Adrenal gland (tissue), 12 donors: Measurements from ENCODE around the gene AGFG1. TPM values are rescaled to one million over a fixed set of nuclear protein-coding genes. Genes with fewer than 3 reads are reported as not detected.
A peak's percentile ranks its signal among the peaks of the same experiment; 100 is the strongest.

Experiments
- DNase-seq, 7 donors: peaks; one replicate each; pipeline ENCODE4 v3.0.0-alpha.2; 2019 to 2020
- H3K27ac ChIP-seq, 5 donors: fragments of 200-600 bp; sonication (generic) in 4 of 5; 1 replicate in 3 of 5; 2 replicates in 2 of 5; pipeline versions ENCODE4 v1.5.1 to v1.8.0; 2016 to 2020; ENCODE audit warnings: mild to moderate bottlenecking in 1 of 5
- H3K27me3 ChIP-seq: fragments of 200-600 bp; 2 replicates; pipeline ENCODE4 v1.8.0; 2021
- H3K36me3 ChIP-seq, 2 donors: fragments of 200-600 bp; replicated peaks in 1 of 2; 1 replicate in 1 of 2; 2 replicates in 1 of 2; pipeline versions ENCODE4 v1.5.1 to v1.8.0; 2018 to 2022
- H3K4me1 ChIP-seq, 2 donors: fragments of 200-600 bp; replicated peaks in 1 of 2; 1 replicate in 1 of 2; 2 replicates in 1 of 2; pipeline versions ENCODE4 v1.5.1 to v1.8.0; 2018 to 2021
- H3K4me3 ChIP-seq, 4 donors: fragments of 200-600 bp; sonication (generic) in 3 of 4; one replicate each; pipeline ENCODE4 v1.5.1; 2016 to 2018
- H3K9me3 ChIP-seq, 3 donors: fragments of 200-600 bp; sonication (generic) in 1 of 3; replicated peaks in 1 of 3; 1 replicate in 2 of 3; 2 replicates in 1 of 3; pipeline versions ENCODE4 v1.5.1 to v1.8.0; 2016 to 2021
- POLR2A ChIP-seq, 2 donors: fragments of 450-650 bp; IDR thresholded peaks; one replicate each; pipeline ENCODE4 v1.6.1; 2017; ENCODE audit warnings: antibody characterized with exemption in 2 of 2, mild to moderate bottlenecking in 2 of 2, moderate library complexity in 1 of 2
- WGBS, 4 donors: extraction: QIAGEN DNeasy Blood & Tissue Kit in 2 of 4; methylation state at CpG; one replicate each; pipeline versions ENCODE4 v1.1.5 to v1.1.7; 2013 to 2017; 5-methylcytosine and 5-hydroxymethylcytosine counted together
- intact Hi-C, 2 donors: fragments of 100-400 bp; cut with DNase I; formaldehyde crosslinking; loops; one replicate each; pipeline versions ENCODE4 v1.14.1 to v1.15.0; 2022 to 2023
- polyA plus RNA-seq, 3 donors: library from polyadenylated mRNA; stranded (reverse); fragments of 200-250 nt in 2 of 3; fragments of 350-450 nt in 1 of 3; fragmentation: Illumina TruSeq in 1 of 3; extraction: RNeasy Lipid Tissue Mini Kit (QIAGEN cat#74804) in 1 of 3; gene quantifications; one replicate each; pipeline ENCODE4 v1.2.3, GENCODE V29; 2013 to 2014
- total RNA-seq, 9 donors: library from RNA; depleted of rRNA in 4 of 9; stranded (reverse); fragments of >200 nt in 4 of 9; fragments of 120-200 nt in 1 of 9; fragmentation: NEBNext Ultra II Directional in 1 of 9; extraction: Animal tissue kit (Norgen Biotek cat#: 25700) in 1 of 9; gene quantifications; one replicate each; pipeline versions ENCODE4 v1.1.0 to v1.2.4, GENCODE V29; 2013 to 2023
- TF ChIP-seq, protein P1 (sequence below), 6 experiments: fragments of 450-650 bp in 4 of 6; fragments of 200-600 bp in 2 of 6; sonication (generic) in 1 of 6; IDR thresholded peaks; 1 replicate in 5 of 6; 2 replicates in 1 of 6; pipeline versions ENCODE4 v1.5.1 to v1.8.0; 2016 to 2021; ENCODE audit warnings: antibody characterized with exemption in 6 of 6, mild to moderate bottlenecking in 2 of 6, moderate library complexity in 1 of 6
- donor health status: healthy with polysubstance abuse.
- donor health status: Bipolar disorder and iron deficiency.
- donor health status: DM: yes; HTN: yes; CAD: no.
- donor health status: DM: no; HTN: no; CAD: no.
- donor health status: DM: no; HTN: no; CAD: no.
- donor health status: DM: yes; HTN: yes; CAD: no.

Gene AGFG1
- total and polyA plus RNA-seq, 12 donors, result 13.5 to 117 (median 64.7) TPM

DNA sequence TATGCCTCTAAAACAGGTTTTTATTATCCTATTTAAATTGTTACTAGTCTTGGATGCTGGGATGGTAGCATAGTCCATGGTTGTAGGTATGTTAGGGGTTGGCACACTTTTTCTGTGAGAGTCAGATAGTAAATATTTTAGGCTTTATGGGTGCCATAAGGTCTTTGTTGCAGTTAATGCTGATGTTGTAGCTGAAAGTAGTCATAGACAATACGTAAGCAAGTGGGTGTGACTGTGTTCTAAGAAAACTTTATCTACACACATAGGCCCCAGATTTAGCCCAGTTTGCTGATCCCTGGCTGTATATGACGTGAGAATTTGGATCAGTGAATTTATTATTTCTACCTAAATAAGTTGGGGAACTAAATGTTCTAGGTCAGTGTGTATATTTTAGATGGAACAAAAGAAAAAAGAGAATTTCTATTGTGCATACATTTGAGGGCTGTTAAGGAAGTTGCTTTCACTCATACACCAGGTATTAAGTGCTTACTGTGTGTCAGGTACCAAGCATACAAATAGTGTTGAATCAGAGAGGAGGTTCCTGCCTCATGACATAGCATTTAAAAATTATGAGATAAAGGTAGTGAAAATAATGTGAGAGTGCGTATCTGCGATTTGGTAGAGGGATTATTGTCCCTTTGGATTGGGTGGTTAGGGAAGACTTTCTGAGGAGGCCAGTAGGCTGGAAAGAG lies 39.4 kb downstream of the AGFG1 start:
- H3K27me3 ChIP-seq, result no peaks in the 10 kb centered on the region
- WGBS, 4 donors, result 86 to 94% (median 90%) methylated on average over 4 of the region's 4 CpGs
- no peaks in the 10 kb centered on the region for H3K36me3 ChIP-seq
- H3K27ac ChIP-seq, result no peak overlapping the region
- no peak for DNase-seq
- H3K9me3 ChIP-seq, result no peaks in the 10 kb centered on the region
- TF ChIP-seq, protein P1, sequence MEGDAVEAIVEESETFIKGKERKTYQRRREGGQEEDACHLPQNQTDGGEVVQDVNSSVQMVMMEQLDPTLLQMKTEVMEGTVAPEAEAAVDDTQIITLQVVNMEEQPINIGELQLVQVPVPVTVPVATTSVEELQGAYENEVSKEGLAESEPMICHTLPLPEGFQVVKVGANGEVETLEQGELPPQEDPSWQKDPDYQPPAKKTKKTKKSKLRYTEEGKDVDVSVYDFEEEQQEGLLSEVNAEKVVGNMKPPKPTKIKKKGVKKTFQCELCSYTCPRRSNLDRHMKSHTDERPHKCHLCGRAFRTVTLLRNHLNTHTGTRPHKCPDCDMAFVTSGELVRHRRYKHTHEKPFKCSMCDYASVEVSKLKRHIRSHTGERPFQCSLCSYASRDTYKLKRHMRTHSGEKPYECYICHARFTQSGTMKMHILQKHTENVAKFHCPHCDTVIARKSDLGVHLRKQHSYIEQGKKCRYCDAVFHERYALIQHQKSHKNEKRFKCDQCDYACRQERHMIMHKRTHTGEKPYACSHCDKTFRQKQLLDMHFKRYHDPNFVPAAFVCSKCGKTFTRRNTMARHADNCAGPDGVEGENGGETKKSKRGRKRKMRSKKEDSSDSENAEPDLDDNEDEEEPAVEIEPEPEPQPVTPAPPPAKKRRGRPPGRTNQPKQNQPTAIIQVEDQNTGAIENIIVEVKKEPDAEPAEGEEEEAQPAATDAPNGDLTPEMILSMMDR (IDR thresholded peaks at IDR 0.05), result no peak
- TF ChIP-seq POLR2A (IDR thresholded peaks at IDR 0.05), result no peak
- intact Hi-C loops, result no loop called here
- no peak overlapping the region for H3K4me3 ChIP-seq
- H3K4me1 ChIP-seq, result peaks cover 28 to 78% of the 10 kb centered on the region in 2 donors

DNA sequence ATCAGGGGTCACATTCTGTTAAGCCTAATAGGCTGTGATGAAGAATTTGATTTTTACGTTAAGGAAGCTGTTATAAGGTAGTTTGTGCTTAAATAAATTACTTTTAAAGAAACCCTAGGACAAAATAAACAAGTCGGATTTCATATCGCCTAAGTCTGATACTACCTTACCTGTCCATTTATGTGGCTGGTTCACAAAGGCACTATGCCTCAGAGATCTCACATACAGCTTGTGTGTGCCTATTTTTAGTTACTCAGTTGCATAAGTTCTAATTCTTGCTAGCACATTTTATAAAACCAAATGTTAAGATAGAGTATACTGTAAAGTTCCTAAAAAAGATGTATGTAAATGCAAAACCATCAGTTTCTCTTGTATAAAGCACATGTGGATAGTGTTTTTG lies 40.0 kb downstream of the AGFG1 start:
- Histone ChIP-seq H3K27ac (no peak overlapping the region), H3K9me3 (no peaks in the 10 kb centered on the region), H3K4me1 (peaks cover 28 to 78% of the 10 kb centered on the region in 2 donors), H3K4me3 (no peak overlapping the region), H3K36me3 (no peaks in the 10 kb centered on the region), H3K27me3 (no peaks in the 10 kb centered on the region)
- DNase-seq, result no peak
- TF ChIP-seq, protein P1 (IDR thresholded peaks at IDR 0.05), result no peak
- no peak for TF ChIP-seq POLR2A (IDR thresholded peaks at IDR 0.05)
- WGBS, 4 donors, result 75 to 86% (median 82%) methylated on average over 3 of the region's 3 CpGs
- intact Hi-C loops, result no loop called here

DNA sequence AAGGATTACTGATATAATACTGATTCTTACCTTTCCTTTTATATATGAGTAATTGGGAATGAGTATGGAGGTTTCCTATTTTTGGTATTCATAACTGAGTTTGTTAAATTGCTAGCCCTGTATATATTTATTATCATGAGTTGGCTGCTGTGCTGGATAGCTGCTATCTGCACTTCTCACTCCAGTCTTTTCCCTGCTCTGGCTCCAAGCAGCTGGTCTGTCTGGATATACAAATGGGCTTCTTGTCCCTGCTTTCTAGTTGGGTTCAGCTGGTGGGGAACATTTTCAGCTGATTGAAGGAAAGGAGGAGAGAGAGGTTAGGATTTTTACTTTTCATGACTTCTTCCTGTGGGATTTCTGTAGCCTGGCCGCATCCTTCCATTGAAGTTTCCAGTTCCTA lies 41.2 kb downstream of the AGFG1 start:
- Histone ChIP-seq H3K4me1 (peaks cover 26 to 84% of the 10 kb centered on the region in 2 donors), H3K36me3 (no peaks in the 10 kb centered on the region), H3K27ac (no peak overlapping the region), H3K9me3 (no peaks in the 10 kb centered on the region), H3K27me3 (no peaks in the 10 kb centered on the region), H3K4me3 (no peak overlapping the region)
- TF ChIP-seq, protein P1 (IDR thresholded peaks at IDR 0.05), result no peak
- TF ChIP-seq POLR2A (IDR thresholded peaks at IDR 0.05), result no peak
- 64 to 81% (median 74%) methylated on average over 1 of the region's 1 CpG for WGBS, 4 donors
- intact Hi-C loops, result no loop called here
- no peak for DNase-seq

DNA sequence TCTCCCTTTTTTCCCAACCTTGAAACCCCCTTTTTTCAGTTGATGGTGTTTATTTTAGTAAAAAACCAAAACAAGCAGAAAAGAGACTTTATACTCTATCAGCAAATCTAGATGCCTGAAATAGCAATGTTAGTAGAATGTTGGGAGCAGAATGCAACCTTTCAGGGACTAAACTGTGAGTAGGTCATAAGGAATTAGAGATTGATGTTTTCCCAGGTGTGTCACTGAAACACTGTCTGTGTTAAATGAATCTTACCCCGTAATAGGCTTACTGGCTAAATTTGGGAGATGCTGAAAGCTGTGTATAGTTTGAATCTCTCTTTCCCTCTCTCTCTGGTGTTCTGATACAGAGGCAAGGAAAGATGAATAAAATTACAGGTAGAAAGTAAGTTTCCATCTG lies 43.8 kb downstream of the AGFG1 start:
- WGBS, 4 donors, result 67 to 84% (median 75%) methylated on average over 1 of the region's 1 CpG
- Histone ChIP-seq H3K36me3 (no peaks in the 10 kb centered on the region), H3K4me3 (no peak overlapping the region), H3K9me3 (no peaks in the 10 kb centered on the region), H3K4me1 (peaks cover 22 to 84% of the 10 kb centered on the region in 2 donors), H3K27me3 (no peaks in the 10 kb centered on the region), H3K27ac (peak overlapping the region in 1 of 5 donors; percentile 25)
- no peak for DNase-seq
- TF ChIP-seq, protein P1 (IDR thresholded peaks at IDR 0.05), result no peak
- TF ChIP-seq POLR2A (IDR thresholded peaks at IDR 0.05), result no peak
- intact Hi-C loops, result no loop called here
